ENCODE results near the gene TNS2.

TNS2 gene

GRCh38 chr12:53042607-53043454 is 7.0 kb upstream of the TNS2 start:
- no peak for DNase-seq (ENCODE audit: low read depth)

- DNase-seq (ENCODE audit: low read depth) = no peak
Observed at GRCh38 chr12:53044052-53044581, 5.7 kb upstream of the TNS2 start.

- no peak for DNase-seq (ENCODE audit: low read depth)
Observed at GRCh38 chr12:53044896-53045695, 4.8 kb upstream of the TNS2 start.

GRCh38 chr12:53045696-53046045 is 4.2 kb upstream of the TNS2 start:
- DNase-seq (ENCODE audit: low read depth) = no peak

GRCh38 chr12:53046655-53047220 is 3.1 kb upstream of the TNS2 start:
- no peak for DNase-seq (ENCODE audit: low read depth)

DNA sequence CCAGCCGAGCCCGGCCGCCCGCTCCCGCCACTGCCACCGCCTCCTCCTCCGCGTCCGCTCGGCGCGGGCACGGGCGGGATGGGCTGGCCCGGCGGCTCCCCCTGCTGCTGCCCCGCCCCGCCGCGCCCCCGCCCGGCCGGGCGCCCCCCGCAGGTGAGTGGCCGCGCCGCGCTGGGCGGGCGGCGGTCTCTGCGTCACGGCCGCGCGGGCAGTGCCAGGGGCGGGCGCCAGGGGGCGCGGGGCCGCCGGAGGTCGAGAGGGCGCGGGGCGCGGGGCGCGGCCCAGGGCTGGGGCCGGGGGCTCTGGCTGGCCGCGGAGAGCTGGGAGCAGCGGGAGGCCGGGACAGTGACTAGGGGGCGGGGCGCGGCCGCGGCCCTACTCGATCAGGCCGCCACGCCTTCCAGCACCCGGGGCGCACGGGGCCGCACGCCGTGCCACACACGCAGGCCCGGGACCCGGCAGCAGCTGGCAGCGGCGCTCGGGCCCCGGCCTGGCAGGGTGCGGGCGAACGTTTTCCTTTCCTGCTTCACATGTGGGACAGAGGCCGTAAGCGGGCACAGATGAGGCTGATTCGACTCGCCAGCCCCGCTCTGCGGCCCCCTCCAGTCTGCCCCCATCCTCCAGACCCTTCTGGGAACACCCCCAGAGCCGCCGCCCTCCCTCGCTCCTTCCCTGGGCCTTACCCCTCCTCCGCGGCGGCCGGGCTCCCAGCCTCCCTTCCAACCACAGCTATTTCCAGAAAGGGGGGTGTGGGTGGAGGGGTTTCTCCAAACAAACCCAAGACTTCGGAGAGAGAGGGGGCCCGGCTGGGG is 2.4 kb upstream of the TNS2 start:
- DNase-seq (ENCODE audit: low read depth) = peak; percentile 71

DNA sequence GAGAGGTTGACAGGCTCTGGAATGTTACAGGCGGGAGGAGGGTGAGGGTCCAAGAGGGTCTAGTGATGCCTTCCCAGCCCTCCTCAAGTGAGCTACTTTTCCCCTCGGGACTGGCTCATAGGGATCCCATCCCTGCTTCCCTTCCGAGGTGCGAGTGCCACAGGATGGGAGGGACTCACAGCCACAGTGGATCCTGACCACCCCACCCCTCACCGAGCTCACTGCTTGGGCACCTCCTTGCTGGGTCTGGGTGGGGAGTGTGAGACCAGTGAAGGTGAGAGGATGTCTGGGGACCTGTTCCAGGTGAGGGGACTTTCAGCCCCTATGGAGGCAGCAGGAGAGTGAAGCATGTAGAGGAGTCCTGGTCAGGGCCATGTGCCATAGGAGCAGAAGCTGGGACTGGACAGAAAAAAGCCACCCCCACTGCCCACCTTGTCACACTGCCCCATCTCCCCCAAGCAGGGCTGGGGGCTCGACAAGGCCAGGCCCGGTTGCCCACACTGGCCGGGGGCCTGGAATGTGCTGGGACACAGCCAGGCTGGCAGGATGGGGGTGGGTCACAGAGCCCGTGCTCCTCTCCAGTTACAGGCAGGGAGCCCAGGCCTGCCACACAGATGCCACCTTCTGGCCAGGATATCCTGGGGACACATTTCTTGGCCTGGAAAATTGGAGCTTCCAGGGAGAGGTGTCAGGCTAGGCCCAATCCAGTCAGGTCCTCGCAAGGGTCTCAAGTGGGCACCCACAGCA is 1.7 kb upstream of the TNS2 start:
- DNase-seq (ENCODE audit: low read depth) = no peak

DNA sequence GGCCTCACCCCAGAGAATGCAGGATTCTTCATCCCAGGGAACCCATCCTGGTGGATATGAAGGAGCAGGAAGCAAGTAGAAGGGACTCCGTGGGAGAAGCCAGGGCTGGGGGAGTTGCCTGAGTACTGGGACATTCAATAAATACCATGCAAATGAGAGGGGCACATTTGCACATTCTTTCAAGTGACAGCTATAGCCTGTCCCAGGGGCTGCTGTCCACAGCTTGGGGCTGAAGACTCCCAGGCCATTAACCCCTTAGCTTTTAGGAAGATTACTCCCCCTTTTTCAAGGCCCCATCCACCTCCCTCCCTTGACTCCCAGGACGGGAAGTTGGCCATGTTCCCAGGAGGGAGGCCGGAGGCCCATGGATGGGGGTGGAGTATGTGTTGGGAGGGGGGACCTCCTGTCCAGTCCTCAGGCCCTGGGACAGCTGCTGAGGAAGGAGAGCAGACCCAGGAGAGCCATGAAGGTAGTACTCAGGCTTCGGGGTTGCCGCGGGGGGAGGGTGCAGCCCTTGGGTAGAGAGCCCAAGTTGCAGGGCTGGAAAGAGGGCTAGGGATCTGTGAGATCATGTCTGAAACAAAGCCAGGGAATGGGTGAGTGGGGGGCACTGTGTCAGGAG is 974 bp upstream of the TNS2 start:
- no peak for DNase-seq (ENCODE audit: low read depth)

- DNase-seq (ENCODE audit: low read depth) = no peak
Observed at GRCh38 chr12:53050426-53051057, 677 bp downstream of the TNS2 start.

- DNase-seq (ENCODE audit: low read depth) = no peak
Observed at GRCh38 chr12:53051058-53051880, 1.4 kb downstream of the TNS2 start.

DNA sequence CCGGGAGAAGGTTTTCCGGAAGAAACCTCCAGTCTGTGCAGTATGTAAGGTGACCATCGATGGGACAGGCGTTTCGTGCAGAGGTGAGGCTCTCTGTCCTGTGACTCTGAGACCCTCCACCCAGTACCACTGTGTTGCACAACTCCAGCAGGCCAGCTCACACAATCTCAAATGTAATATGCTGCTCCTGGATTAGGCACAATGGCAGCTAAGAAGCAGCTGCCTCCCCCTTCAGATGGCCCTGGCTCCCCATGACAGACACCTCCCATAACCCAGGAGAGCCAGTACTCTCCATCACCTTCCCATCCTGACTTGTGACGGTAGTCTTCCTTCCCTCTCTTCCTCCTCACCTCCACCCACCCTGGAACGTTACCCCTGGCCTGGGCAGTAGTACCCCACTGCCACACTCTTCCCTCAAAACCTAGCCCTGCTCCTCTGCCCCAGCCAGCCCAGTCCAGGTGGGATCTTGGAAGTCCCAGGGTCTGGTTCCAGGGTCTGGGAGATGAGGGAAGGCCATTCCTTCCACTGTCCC is 2.1 kb downstream of the TNS2 start:
- no peak for DNase-seq (ENCODE audit: low read depth)

- DNase-seq (ENCODE audit: low read depth) = no peak
Observed at GRCh38 chr12:53052419-53053217, 2.8 kb downstream of the TNS2 start.

DNA sequence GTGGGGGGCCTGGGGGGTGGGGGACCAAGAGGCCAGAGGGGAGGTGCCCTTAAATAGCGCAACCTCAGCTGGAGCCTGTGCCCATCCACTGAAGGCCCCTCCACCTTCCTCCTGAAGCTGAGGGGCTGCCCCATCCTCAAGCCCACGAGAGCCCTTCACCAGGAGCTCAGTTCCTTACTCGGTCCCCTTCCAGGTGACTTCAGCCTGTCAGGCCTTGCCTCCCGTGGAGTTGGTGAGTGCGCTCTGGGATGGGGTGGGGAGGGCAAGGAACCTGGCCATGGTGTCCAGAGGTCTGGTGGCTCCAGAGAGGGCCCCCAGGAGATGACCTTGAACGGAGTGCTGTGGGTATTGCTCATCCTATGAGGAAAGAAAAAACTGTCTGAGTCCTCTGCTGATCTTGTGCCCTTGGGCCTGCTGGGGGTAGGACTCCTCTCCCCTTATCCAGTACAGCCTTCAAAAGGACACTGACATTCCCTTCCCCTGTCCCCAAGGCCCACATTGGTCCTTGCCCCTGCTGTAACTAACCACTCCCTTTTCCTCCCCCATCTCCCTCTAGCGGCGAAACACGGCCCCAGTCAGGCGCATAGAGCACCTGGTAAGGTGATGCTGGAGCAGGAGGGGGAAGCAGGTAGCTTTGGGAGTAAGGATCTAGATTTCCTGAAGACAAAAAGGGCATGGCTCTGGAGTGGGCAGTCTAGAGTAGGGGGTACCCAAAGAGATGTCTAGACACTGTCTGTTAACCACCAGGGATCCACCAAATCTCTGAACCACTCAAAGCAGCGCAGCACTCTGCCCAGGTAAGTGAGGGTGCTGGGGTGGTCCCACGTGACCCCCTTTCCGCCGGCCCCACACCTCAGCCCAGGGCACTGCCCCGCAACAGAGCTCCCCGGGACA is 3.6 kb downstream of the TNS2 start:
- peak; percentile 30 for DNase-seq (ENCODE audit: low read depth)

DNA sequence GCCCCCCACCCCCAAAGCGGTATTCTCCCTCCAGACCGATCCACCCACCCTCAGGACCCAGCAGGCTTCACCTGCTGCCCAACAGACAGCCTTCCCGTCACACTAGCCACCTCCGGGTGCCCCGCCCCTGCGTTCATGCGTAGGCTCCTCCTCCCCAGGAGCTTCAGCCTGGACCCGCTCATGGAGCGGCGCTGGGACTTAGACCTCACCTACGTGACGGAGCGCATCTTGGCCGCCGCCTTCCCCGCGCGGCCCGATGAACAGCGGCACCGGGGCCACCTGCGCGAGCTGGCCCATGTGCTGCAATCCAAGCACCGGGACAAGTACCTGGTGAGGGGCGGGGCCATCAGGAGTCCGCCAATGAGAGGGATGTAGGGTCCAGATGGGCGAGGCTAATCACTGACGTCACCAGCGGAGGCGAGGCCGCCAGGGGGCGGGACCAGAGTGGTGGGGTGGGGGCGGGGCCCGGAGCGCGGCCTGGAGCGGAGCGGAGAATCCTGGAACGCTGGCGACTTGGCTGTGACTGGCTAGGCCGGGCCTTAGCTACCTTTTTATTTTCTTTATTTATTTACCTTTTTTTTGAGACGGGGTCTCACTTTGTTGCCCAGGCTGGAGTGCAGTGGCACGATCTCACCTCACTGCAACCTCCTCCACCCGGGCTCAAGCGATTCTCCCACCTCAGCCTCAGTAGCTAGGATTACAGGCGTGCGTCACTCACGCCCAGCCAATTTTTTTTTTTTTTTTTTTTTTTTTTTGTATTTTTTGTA is 4.4 kb downstream of the TNS2 start:
- DNase-seq (ENCODE audit: low read depth) = peak; percentile 84

DNA sequence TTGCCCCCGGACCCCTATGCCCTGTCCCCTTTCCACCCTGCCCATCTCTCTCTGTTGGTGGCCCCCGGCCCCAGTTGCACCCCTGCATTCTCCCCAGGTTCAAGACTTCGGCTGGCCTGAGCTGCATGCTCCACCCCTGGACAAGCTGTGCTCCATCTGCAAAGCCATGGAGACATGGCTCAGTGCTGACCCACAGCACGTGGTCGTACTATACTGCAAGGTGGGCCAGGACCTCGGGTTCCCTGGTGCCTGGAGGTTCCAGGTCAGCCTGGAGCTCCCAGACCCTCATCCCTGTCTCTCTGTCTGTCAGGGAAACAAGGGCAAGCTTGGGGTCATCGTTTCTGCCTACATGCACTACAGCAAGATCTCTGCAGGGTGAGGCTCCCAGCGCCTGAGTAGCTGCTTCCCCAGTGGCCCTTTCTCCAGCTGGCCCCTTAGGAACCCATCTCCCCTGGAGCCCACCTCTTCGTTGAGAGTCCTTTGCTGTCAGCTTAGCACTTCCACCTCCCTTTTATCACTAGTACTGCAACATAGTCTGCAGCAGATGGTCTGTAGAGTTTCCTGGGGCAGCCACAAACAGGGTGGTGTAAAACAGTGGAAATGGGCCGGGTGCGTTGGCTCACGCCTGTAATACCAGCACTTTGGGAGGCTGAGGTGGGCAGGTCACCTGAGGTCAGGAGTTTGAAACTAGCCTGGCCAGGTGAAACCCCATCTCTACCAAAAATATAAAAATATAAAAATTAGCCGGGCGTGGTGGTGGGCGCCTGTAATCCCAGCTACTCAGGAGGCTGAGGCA is 5.8 kb downstream of the TNS2 start:
- no peak for DNase-seq (ENCODE audit: low read depth)

GRCh38 chr12:53056296-53056695 is 6.4 kb downstream of the TNS2 start:
- DNase-seq (ENCODE audit: low read depth) = no peak

Data from activated T-helper 1 cell treated with Interleukin-2 at 50 U/mL for 16 hours (primary cell).